ENCODE measurements around the gene PDIA5.

The PDIA5 gene

GRCh38 chr3:123084738-123085237, 18.0 kb downstream of the PDIA5 start:
- no peak overlapping the region for H3K4me3 ChIP-seq (ENCODE audit: low read length)
- no peak for TF ChIP-seq ZNF274 (IDR thresholded peaks at IDR 0.05; ENCODE audit: low read depth, low read length)

DNA sequence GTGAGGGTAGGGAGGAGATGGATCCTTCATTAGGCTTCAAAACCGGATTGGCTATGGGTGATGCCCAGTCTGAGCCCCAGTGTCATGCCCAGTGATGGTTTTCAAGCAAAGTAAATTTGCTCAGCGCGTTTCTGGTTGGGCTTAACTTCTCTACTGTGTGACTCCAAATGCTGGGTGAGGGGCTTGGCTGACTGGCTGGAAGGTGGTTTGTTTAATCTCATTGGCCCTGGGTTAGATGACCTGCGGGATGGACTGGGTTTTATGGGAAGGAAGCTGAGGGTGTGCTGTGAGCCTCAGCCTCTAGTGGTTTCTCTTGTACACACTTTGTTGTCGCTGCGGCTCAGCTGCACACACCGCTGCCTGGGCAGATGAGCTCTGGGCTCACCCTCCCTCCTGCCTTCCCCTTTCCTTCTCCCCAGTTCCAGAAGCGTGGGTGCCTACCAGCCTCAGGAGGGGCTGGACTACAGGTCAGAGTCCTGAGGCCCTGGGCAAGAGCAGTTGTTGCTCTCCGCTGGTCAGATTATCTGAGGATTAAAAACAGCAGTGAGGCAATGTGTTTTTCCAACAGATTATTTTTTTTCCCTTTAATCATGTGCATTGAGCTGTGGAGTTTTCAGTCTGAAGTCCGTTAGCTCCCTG, 18.6 kb downstream of the PDIA5 start:
- TF ChIP-seq ZNF274 (IDR thresholded peaks at IDR 0.05; ENCODE audit: low read depth, low read length) = no peak

GRCh38 chr3:123085932-123086627, 19.3 kb downstream of the PDIA5 start:
- H3K4me3 ChIP-seq (ENCODE audit: low read length) = no peak overlapping the region
- no peak for TF ChIP-seq ZNF274 (IDR thresholded peaks at IDR 0.05; ENCODE audit: low read depth, low read length)

More for the DNA sequence above, 18.6 kb downstream of the PDIA5 start:
- no peak overlapping the region for H3K4me3 ChIP-seq (ENCODE audit: low read length)

GRCh38 chr3:123088387-123088786, 21.6 kb downstream of the PDIA5 start:
- TF ChIP-seq ZNF274 (IDR thresholded peaks at IDR 0.05; ENCODE audit: low read depth, low read length) = no peak
- H3K4me3 ChIP-seq (ENCODE audit: low read length) = no peak overlapping the region

GRCh38 chr3:123089611-123090331, 22.9 kb downstream of the PDIA5 start:
- TF ChIP-seq ZNF274 (IDR thresholded peaks at IDR 0.05; ENCODE audit: low read depth, low read length) = no peak
- no peak overlapping the region for H3K4me3 ChIP-seq (ENCODE audit: low read length)

DNA sequence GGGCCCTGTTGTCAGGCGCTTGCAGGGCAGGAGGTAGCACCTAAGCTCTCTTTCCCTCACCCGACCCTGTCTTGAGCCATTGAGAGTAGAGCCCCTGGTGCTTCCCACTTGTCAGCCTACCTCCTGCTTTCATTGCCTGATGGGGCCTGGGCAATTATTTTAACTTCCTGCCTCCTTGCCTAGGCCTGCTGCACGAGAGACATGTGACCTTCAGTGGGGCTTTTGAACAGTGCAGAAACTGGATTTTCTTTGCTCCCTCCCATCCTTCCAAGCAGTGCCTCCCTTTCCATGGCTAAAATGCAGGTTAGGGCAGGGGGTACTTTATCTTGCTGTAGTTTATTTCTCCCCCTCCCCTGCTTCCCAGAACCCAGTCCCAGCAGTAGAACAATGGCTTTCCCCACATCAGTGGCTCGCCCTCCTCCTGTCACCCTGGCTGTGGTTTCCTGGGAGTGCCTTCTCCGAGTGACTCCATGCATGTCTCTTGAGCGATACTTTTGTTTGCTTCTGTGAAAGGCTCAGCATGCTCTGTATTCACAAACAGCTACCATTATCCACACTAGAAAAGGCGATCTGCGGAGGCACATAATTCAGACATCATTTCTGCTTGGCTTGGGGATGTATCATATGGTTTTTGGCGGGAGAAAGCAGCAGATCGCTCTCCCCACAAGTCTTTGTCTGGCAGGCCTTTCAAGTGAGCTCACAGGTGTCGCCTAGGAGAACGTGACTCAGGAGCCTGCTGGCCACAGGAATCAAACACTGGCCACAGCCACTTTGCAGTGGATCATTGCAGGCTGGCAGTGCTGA, 24.1 kb downstream of the PDIA5 start:
- no peak overlapping the region for H3K4me3 ChIP-seq (ENCODE audit: low read length)
- no peak for TF ChIP-seq ZNF274 (IDR thresholded peaks at IDR 0.05; ENCODE audit: low read depth, low read length)

GRCh38 chr3:123092243-123092642, 25.4 kb downstream of the PDIA5 start:
- H3K4me3 ChIP-seq (ENCODE audit: low read length) = no peak overlapping the region
- no peak for TF ChIP-seq ZNF274 (IDR thresholded peaks at IDR 0.05; ENCODE audit: low read depth, low read length)

DNA sequence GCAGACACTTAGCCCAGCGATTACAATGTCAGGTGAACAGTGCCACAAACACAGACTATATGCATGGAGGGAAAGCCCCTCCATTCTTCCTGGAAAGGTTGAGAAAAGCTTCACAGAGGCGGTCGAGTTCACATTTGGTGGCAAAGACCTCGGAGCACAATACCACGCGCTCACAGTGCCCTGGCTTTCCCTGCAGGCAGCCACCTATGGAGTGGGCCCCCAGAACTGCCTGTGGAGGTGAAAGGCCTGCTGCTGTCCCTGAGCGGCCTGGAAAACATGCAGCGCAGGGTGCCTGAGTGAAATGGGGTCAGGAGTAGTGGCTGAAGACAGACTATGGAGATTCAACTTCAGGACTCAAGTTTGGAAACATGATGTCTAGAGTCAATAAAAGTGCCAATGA, 26.9 kb downstream of the PDIA5 start:
- TF ChIP-seq ZNF274 (IDR thresholded peaks at IDR 0.05; ENCODE audit: low read depth, low read length) = no peak
- H3K4me3 ChIP-seq (ENCODE audit: low read length) = no peak overlapping the region

DNA sequence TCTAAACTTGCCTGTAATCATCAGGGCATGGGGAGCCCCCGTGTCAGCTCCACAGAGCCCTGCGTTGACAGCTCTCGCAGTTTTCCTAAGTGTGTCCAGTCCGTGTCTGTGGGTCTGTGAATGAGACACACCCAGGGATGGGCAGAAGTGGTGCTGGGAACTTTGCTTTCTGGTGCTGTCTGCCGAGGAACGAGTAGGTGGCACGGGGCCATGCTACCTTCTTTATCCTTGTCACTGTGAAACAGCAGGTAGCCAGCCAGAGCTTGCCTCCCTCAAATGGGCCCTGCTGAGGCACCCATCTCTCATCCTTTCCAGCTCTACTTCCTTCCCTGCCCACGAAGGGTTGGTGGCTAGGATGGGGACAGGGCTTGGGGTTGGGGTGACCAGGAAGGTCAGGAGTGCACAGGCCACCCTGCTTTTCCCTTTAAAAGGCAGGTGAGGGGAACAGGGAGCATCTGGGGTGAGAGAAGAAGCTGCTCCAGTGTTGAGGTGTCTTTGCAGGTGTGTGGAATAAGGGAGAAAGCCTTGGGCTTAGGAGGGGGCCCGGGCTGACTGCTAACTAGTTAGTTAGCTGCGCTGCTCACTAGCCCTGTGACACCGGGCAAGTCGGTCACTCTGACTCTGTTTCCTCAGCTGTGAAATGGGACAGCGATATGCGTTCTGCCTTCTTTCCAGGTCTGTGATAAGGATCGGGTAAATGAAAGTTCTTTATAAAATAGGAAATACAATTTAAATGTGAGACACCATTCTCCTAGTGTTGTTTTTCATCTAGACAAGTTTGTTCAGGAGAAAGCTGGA, 27.9 kb downstream of the PDIA5 start:
- no peak overlapping the region for H3K4me3 ChIP-seq (ENCODE audit: low read length)
- no peak for TF ChIP-seq ZNF274 (IDR thresholded peaks at IDR 0.05; ENCODE audit: low read depth, low read length)

DNA sequence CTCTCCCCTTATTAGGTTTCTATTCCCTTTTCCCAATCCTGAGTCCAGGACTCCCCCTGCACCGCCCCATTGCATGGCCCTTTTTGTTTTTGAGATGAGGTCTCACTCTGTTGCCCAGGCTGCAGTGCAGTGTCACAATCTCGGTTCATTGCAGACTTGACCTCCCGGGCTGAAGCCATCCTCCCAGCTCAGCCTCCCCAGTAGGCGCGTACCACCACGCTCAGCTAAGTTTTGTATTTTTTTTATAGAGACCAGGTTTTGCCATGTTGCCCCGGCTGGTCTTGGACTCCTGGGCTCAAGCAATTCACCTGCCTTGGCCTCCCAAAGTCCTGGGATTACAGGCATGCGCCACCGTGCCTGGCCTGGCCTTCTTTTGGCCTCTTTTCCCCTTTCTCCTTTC, 29.3 kb downstream of the PDIA5 start:
- no peak for TF ChIP-seq ZNF274 (IDR thresholded peaks at IDR 0.05; ENCODE audit: low read depth, low read length)
- H3K4me3 ChIP-seq (ENCODE audit: low read length) = no peak overlapping the region

DNA sequence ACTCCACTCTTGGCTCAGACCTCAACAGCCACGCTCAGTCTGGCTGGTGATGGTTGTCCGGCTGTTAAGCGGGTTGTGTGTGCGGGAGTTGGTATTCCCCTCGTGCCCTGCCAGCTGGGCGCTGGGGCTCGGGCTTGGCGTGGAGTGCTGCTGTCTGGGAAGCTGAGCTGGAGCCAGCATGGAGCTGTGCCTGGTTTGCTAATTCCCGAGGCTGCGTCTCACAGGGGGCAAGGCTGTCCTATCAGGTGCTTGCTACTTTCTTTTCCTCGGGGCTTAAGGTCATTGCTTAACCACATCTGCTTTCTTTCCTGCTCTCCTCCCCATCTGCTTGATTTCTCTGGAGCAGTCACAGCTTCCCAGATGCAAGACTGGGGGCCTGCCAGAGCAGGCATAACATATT, 29.9 kb downstream of the PDIA5 start:
- H3K4me3 ChIP-seq (ENCODE audit: low read length) = no peak overlapping the region
- TF ChIP-seq ZNF274 (IDR thresholded peaks at IDR 0.05; ENCODE audit: low read depth, low read length) = no peak

DNA sequence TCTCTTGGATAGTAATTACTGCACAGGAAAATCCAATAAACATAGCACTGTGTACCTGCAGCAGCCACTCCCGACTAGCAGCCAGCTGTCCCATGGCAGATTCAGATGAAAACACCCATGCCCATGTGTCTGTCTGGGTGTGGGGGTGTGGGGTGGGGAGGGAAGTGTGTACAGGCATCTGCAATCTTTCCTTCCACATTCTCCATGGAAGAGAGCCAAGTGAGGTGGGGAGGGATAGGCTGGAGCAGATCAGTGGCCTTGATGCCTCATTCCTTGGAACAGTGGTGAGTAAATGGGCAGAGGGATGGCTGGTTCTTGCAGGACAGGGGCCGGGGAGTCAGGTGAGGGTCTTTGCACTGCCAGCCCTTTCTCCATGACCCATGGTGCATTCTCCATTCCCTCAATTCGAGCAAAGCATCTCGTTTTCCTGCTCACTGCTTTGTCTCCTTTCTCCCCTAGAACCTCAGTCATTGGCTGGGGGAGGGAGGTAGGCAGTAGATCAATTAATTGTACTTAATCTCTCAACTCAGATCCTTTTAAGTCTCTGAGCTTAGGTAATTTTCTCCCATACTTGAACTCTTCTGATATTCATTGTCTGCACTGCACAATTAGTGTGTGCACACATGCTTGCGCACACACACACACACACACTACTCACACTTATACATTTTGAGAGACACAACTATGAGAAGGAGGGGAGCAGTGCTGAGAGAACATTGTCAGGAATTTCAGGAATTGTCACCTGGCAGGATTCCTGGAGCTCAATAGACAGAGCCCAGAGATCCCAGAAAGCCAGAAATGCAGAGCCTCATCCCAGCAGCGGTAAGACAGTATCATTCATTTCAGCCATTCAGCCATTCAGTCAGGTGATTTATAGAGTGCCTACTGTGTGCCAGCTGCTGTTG, 31.9 kb downstream of the PDIA5 start:
- H3K4me3 ChIP-seq (ENCODE audit: low read length) = no peak overlapping the region
- TF ChIP-seq ZNF274 (IDR thresholded peaks at IDR 0.05; ENCODE audit: low read depth, low read length) = no peak
